HepG2 (cell line): ENCODE results near the gene SRSF4. TPM values are rescaled to one million over a fixed set of nuclear protein-coding genes. Genes with fewer than 3 reads are reported as not detected.

ENCODE experiments used
- ARNT ChIP-seq: fragments of 450-650 bp; IDR thresholded peaks from 2 replicates; pipeline ENCODE4 v1.6.1; 2017
- HNRNPLL ChIP-seq: fragments of 200-400 bp; formaldehyde crosslinking; IDR thresholded peaks from 2 replicates; pipeline ENCODE4 v1.6.1; 2017; ENCODE audit warnings: mild to moderate bottlenecking, low read depth, low read length; ENCODE audit not compliant: poor library complexity, severe bottlenecking
- HNRNPUL1 ChIP-seq: fragments of 200-400 bp; formaldehyde crosslinking; IDR thresholded peaks from 2 replicates; pipeline ENCODE4 v1.6.1; 2017; ENCODE audit warnings: low read depth, mild to moderate bottlenecking, low read length, moderate library complexity
- NPAS2 ChIP-seq: sonication (generic); formaldehyde crosslinking; IDR thresholded peaks from 2 replicates; pipeline ENCODE4 v1.8.0; 2022; ENCODE audit warnings: mild to moderate bottlenecking, missing genetic modification reagents, borderline replicate concordance
- PCBP1 ChIP-seq: fragments of 200-400 bp; formaldehyde crosslinking; IDR thresholded peaks from 2 replicates; pipeline ENCODE4 v1.6.1; 2017; ENCODE audit warnings: mild to moderate bottlenecking, low read depth, low read length, borderline replicate concordance
- SP1 ChIP-seq, 2 experiments: fragments of 450-650 bp in 1 of 2; sonication (generic) in 1 of 2; formaldehyde crosslinking in 1 of 2; IDR thresholded peaks; 2 replicates each; pipeline versions ENCODE4 v1.4.0 to v1.6.1; 2016 to 2020; ENCODE audit warnings: missing genetic modification reagents in 1 of 2
- SRF ChIP-seq: IDR thresholded peaks from 2 replicates; pipeline ENCODE4 v1.6.1; 2011; ENCODE audit warnings: mild to moderate bottlenecking, low read depth, low read length, moderate library complexity
- ZNF224 ChIP-seq: sonication (generic); formaldehyde crosslinking; IDR thresholded peaks from 2 replicates; pipeline ENCODE4 v1.5.0; 2020; ENCODE audit warnings: mild to moderate bottlenecking, missing genetic modification reagents
- polyA plus RNA-seq, 8 experiments: library from polyadenylated mRNA; depleted of rRNA in 3 of 8; stranded (reverse) in 7 of 8; unstranded in 1 of 8; fragments of >200 nt; fragmentation: Illumina TruSeq in 4 of 8; extraction: Trizol in 4 of 8; gene quantifications; 2 replicates each; pipeline versions ENCODE4 v1.2.1 to v1.2.3, GENCODE V29; 2011 to 2016; ENCODE audit warnings: low read depth in 4 of 8, missing spikeins in 1 of 8, mixed read lengths in 1 of 8; ENCODE audit not compliant: insufficient read depth in 1 of 8
- total RNA-seq, 5 experiments: library from RNA; depleted of rRNA; stranded (reverse); fragments of >200 nt; fragmentation: Illumina TruSeq; extraction: Trizol; gene quantifications; 2 replicates each; pipeline ENCODE4 v1.2.3, GENCODE V29; 2016; ENCODE audit warnings: low read depth in 1 of 5
- TF ChIP-seq, protein P1 (sequence below): sonication (generic); formaldehyde crosslinking; IDR thresholded peaks from 2 replicates; pipeline ENCODE4 v1.5.0; 2020; ENCODE audit warnings: missing genetic modification reagents, mild to moderate bottlenecking, borderline replicate concordance
- TF ChIP-seq, protein P2 (sequence below): sonication (generic); formaldehyde crosslinking; IDR thresholded peaks from 2 replicates; pipeline ENCODE4 v1.5.1; 2020; ENCODE audit warnings: mild to moderate bottlenecking, missing genetic modification reagents, moderate library complexity
- TF ChIP-seq, protein P3 (sequence below): IDR thresholded peaks from 2 replicates; pipeline ENCODE4 v1.4.0; 2020; ENCODE audit warnings: mild to moderate bottlenecking, missing genetic modification reagents
- TF ChIP-seq, protein P4 (sequence below): IDR thresholded peaks from 2 replicates; pipeline ENCODE4 v1.6.1; 2018; ENCODE audit warnings: missing genetic modification reagents, mild to moderate bottlenecking, missing compliant biosample characterization
- TF ChIP-seq, protein P5 (sequence below): sonication (generic); formaldehyde crosslinking; IDR thresholded peaks from 2 replicates; pipeline ENCODE4 v1.4.0; 2020; ENCODE audit warnings: missing genetic modification reagents, borderline replicate concordance

Gene SRSF4
- total and polyA plus RNA-seq, 2 of the 13 experiments (the other 11 are each of a cell fraction or from before 2014, with no cell fraction given) = 37.7 to 50.9 TPM

DNA sequence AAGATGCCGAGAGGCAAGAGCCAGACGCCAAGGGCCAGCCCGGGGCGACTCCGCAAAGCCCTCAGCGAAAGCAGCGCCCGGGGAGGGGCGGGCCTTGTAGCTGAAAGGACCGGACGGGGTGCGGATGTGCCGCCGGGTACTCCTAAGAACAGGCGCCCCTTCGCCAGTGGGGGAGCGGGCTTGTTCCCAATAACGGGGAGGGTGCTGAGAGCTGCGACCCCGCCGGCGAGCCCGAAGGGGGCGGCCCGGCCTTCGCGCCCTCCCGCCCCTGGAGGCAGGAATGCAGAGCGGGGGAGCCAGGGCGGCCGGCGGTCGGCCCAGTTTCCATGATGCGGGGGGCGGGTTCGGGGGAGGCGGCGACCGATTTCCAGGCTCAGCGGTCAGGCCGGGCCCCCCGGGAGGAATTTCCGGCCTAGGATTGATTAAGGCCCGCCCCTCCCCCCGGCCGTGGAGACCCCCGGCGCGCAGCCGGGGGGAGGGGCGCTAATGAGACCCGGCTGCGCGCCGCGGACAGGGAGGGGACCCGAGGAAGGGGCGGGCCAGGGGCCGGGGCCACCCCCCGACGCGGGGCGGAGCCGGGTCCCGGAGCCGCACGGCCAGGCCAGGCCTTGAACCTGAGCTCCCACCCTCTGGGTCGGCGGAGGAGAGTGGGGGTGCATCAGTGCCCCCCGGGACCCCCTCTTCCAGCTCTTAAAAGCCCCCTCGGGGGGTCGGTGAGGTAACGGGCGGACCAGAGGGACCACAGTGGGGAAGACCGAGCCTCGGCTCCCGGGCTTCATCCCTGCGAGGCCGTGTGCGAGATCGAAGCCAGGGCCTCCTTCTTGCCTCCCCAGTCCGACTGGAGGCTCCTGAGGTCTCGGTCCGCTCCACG lies 57.1 kb downstream of the SRSF4 start (continued):
- TF ChIP-seq, protein P1, sequence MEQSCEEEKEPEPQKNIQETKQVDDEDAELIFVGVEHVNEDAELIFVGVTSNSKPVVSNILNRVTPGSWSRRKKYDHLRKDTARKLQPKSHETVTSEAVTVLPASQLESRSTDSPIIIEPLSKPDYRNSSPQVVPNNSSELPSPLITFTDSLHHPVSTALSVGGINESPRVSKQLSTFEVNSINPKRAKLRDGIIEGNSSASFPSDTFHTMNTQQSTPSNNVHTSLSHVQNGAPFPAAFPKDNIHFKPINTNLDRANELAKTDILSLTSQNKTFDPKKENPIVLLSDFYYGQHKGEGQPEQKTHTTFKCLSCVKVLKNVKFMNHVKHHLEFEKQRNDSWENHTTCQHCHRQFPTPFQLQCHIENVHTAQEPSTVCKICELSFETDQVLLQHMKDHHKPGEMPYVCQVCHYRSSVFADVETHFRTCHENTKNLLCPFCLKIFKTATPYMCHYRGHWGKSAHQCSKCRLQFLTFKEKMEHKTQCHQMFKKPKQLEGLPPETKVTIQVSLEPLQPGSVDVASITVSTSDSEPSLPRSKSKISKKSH (CRISPR knock-in tag) = no peak
- TF ChIP-seq HNRNPUL1 (no peak), ARNT (no peak), SRF (no peak), ZNF224 (CRISPR knock-in tag) (no peak), NPAS2 (CRISPR knock-in tag) (no peak), HNRNPLL (peak; percentile 80), PCBP1 (no peak), SP1 (IDR thresholded peaks at IDR 0.05) (no peak), SP1 (CRISPR knock-in tag; IDR thresholded peaks at IDR 0.05) (peak; percentile 20; the same call in 1 of the 2 replicates)
- TF ChIP-seq, protein P2, sequence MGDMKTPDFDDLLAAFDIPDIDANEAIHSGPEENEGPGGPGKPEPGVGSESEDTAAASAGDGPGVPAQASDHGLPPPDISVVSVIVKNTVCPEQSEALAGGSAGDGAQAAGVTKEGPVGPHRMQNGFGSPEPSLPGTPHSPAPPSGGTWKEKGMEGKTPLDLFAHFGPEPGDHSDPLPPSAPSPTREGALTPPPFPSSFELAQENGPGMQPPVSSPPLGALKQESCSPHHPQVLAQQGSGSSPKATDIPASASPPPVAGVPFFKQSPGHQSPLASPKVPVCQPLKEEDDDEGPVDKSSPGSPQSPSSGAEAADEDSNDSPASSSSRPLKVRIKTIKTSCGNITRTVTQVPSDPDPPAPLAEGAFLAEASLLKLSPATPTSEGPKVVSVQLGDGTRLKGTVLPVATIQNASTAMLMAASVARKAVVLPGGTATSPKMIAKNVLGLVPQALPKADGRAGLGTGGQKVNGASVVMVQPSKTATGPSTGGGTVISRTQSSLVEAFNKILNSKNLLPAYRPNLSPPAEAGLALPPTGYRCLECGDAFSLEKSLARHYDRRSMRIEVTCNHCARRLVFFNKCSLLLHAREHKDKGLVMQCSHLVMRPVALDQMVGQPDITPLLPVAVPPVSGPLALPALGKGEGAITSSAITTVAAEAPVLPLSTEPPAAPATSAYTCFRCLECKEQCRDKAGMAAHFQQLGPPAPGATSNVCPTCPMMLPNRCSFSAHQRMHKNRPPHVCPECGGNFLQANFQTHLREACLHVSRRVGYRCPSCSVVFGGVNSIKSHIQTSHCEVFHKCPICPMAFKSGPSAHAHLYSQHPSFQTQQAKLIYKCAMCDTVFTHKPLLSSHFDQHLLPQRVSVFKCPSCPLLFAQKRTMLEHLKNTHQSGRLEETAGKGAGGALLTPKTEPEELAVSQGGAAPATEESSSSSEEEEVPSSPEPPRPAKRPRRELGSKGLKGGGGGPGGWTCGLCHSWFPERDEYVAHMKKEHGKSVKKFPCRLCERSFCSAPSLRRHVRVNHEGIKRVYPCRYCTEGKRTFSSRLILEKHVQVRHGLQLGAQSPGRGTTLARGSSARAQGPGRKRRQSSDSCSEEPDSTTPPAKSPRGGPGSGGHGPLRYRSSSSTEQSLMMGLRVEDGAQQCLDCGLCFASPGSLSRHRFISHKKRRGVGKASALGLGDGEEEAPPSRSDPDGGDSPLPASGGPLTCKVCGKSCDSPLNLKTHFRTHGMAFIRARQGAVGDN (CRISPR knock-in tag) = peak; percentile 65
- TF ChIP-seq, protein P3, sequence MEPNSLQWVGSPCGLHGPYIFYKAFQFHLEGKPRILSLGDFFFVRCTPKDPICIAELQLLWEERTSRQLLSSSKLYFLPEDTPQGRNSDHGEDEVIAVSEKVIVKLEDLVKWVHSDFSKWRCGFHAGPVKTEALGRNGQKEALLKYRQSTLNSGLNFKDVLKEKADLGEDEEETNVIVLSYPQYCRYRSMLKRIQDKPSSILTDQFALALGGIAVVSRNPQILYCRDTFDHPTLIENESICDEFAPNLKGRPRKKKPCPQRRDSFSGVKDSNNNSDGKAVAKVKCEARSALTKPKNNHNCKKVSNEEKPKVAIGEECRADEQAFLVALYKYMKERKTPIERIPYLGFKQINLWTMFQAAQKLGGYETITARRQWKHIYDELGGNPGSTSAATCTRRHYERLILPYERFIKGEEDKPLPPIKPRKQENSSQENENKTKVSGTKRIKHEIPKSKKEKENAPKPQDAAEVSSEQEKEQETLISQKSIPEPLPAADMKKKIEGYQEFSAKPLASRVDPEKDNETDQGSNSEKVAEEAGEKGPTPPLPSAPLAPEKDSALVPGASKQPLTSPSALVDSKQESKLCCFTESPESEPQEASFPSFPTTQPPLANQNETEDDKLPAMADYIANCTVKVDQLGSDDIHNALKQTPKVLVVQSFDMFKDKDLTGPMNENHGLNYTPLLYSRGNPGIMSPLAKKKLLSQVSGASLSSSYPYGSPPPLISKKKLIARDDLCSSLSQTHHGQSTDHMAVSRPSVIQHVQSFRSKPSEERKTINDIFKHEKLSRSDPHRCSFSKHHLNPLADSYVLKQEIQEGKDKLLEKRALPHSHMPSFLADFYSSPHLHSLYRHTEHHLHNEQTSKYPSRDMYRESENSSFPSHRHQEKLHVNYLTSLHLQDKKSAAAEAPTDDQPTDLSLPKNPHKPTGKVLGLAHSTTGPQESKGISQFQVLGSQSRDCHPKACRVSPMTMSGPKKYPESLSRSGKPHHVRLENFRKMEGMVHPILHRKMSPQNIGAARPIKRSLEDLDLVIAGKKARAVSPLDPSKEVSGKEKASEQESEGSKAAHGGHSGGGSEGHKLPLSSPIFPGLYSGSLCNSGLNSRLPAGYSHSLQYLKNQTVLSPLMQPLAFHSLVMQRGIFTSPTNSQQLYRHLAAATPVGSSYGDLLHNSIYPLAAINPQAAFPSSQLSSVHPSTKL (CRISPR knock-in tag) = peak; percentile 35; the same call in 1 of the 2 replicates
- TF ChIP-seq, protein P4, sequence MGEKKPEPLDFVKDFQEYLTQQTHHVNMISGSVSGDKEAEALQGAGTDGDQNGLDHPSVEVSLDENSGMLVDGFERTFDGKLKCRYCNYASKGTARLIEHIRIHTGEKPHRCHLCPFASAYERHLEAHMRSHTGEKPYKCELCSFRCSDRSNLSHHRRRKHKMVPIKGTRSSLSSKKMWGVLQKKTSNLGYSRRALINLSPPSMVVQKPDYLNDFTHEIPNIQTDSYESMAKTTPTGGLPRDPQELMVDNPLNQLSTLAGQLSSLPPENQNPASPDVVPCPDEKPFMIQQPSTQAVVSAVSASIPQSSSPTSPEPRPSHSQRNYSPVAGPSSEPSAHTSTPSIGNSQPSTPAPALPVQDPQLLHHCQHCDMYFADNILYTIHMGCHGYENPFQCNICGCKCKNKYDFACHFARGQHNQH (CRISPR knock-in tag) = no peak; the same call in none of the 2 replicates
- TF ChIP-seq, protein P5, sequence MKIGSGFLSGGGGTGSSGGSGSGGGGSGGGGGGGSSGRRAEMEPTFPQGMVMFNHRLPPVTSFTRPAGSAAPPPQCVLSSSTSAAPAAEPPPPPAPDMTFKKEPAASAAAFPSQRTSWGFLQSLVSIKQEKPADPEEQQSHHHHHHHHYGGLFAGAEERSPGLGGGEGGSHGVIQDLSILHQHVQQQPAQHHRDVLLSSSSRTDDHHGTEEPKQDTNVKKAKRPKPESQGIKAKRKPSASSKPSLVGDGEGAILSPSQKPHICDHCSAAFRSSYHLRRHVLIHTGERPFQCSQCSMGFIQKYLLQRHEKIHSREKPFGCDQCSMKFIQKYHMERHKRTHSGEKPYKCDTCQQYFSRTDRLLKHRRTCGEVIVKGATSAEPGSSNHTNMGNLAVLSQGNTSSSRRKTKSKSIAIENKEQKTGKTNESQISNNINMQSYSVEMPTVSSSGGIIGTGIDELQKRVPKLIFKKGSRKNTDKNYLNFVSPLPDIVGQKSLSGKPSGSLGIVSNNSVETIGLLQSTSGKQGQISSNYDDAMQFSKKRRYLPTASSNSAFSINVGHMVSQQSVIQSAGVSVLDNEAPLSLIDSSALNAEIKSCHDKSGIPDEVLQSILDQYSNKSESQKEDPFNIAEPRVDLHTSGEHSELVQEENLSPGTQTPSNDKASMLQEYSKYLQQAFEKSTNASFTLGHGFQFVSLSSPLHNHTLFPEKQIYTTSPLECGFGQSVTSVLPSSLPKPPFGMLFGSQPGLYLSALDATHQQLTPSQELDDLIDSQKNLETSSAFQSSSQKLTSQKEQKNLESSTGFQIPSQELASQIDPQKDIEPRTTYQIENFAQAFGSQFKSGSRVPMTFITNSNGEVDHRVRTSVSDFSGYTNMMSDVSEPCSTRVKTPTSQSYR (CRISPR knock-in tag) = peak; percentile 24; the same call in 1 of the 2 replicates
